ENCODE results near the gene ADD2.
"Not testable (repeated sequence)": the region's sequence is repeated elsewhere in the genome, so short reads cannot be mapped to it uniquely, and the experiment has no call there.

The ADD2 gene

GRCh38 chr2:70750320-70750719, 17.7 kb downstream of the ADD2 start:
- DNase-seq: no peak

GRCh38 chr2:70748002-70748784, 19.8 kb downstream of the ADD2 start:
- no peak for DNase-seq

GRCh38 chr2:70747284-70747683, 20.7 kb downstream of the ADD2 start:
- DNase-seq: no peak

GRCh38 chr2:70746094-70746974, 21.7 kb downstream of the ADD2 start:
- DNase-seq: no peak

- no peak for DNase-seq
Observed at GRCh38 chr2:70745276-70745825, 22.6 kb downstream of the ADD2 start.

GRCh38 chr2:70744397-70744796, 23.6 kb downstream of the ADD2 start:
- no peak for DNase-seq

GRCh38 chr2:70743677-70744076, 24.3 kb downstream of the ADD2 start:
- no peak for DNase-seq

GRCh38 chr2:70743068-70743467, 24.9 kb downstream of the ADD2 start:
- no peak for DNase-seq

GRCh38 chr2:70739492-70739891, 28.5 kb downstream of the ADD2 start:
- not testable (repeated sequence) for DNase-seq

GRCh38 chr2:70738159-70738558, 29.8 kb downstream of the ADD2 start:
- DNase-seq: no peak

GRCh38 chr2:70735071-70735470, 32.9 kb downstream of the ADD2 start:
- DNase-seq: no peak

GRCh38 chr2:70733646-70734180, 34.3 kb downstream of the ADD2 start:
- DNase-seq: no peak

GRCh38 chr2:70732766-70733645, 35.0 kb downstream of the ADD2 start:
- no peak for DNase-seq

- DNase-seq: no peak
Observed at GRCh38 chr2:70730730-70731129, 37.3 kb downstream of the ADD2 start.

GRCh38 chr2:70729647-70730046, 38.4 kb downstream of the ADD2 start:
- no peak for DNase-seq

- DNase-seq: no peak
Observed at GRCh38 chr2:70728128-70728527, 39.9 kb downstream of the ADD2 start.

- DNase-seq: no peak
Observed at GRCh38 chr2:70726947-70727725, 40.9 kb downstream of the ADD2 start.

- DNase-seq: no peak
Observed at GRCh38 chr2:70725505-70725904, 42.5 kb downstream of the ADD2 start.

GRCh38 chr2:70724366-70724765, 43.6 kb downstream of the ADD2 start:
- DNase-seq: no peak

- no peak for DNase-seq
Observed at GRCh38 chr2:70723286-70723885, 44.6 kb downstream of the ADD2 start.

GRCh38 chr2:70720124-70720523, 47.9 kb downstream of the ADD2 start:
- no peak for DNase-seq

Measured in stimulated activated CD4-positive, alpha-beta T cell treated with anti-CD3 and anti-CD28 coated beads, Interleukin-1b, Interleukin-23, amount 100 ng/mL, for 48 hours (primary cell).